HepG2 (cell line): ENCODE results near the gene CNTN2. TPM values are rescaled to one million over a fixed set of nuclear protein-coding genes. Genes with fewer than 3 reads are reported as not detected.

Experiments
- ATAC-seq: fragments of 200-7000 bp; cut with Tn5 transposase; 3 replicates; pipeline ENCODE4 v1.9.1; 2020; ENCODE audit warnings: mild to moderate bottlenecking, moderate library complexity
- BruUV-seq: library from RNA; stranded (reverse); fragments of 400-500 nt; replicated peaks from 2 replicates; lab custom pipeline; 2021; lab: Mats Ljungman, UMichigan
- CTCF ChIA-PET: fragments of 300-600 bp; formaldehyde crosslinking; extraction: SDS; loops from one replicate; lab custom pipeline; 2021; ENCODE audit warnings: low total read pairs, inconsistent platforms, low intra/inter-chr PET ratio; lab: Yijun Ruan, JAX
- POLR2A ChIA-PET: fragments of 350-600 bp; sonication (Branson Sonifier 250); formaldehyde crosslinking; loops from one replicate; lab custom pipeline; 2020; ENCODE audit warnings: antibody characterized with exemption, inconsistent platforms; lab: Yijun Ruan, JAX
- DNase-seq: peaks from one replicate; pipeline ENCODE4 v3.0.0-alpha.2; 2015; ENCODE audit warnings: low spot score
- FAIRE-seq: peaks from 3 replicates; lab custom pipeline; 2011; peaks lifted over from hg19 to GRCh38; lab: Jason Lieb, UNC
- H2AFZ ChIP-seq: one replicate; pipeline ENCODE4 v1.6.1; 2011; ENCODE audit warnings: low read length, inconsistent platforms
- H3K27ac ChIP-seq: fragments of 300-600 bp; 3 replicates; pipeline ENCODE4 v1.8.0; 2011; ENCODE audit warnings: mixed run types, mild to moderate bottlenecking, mixed read lengths, low read length, inconsistent platforms; ENCODE audit not compliant: insufficient read depth; ENCODE audit errors: extremely low read length
- H3K27me3 ChIP-seq, 2 experiments: fragments of 200-600 bp in 1 of 2; 2 replicates in 1 of 2; 3 replicates in 1 of 2; pipeline versions ENCODE4 v1.6.0 to v1.8.0; 2011; ENCODE audit warnings: low read length in 2 of 2, mild to moderate bottlenecking in 2 of 2, moderate library complexity in 2 of 2, inconsistent platforms in 1 of 2; ENCODE audit not compliant: insufficient read depth in 2 of 2, control insufficient read depth in 1 of 2
- H3K36me3 ChIP-seq, 2 experiments: fragments of 200-600 bp in 1 of 2; replicated peaks in 1 of 2; 2 replicates in 1 of 2; 3 replicates in 1 of 2; pipeline versions ENCODE4 v1.5.1 to v1.8.0; 2011; ENCODE audit warnings: low read length in 2 of 2, inconsistent platforms in 1 of 2; ENCODE audit not compliant: insufficient read depth in 2 of 2, control insufficient read depth in 1 of 2
- H3K4me1 ChIP-seq: 2 replicates; pipeline ENCODE4 v1.5.1; 2012; ENCODE audit warnings: low read length, inconsistent platforms; ENCODE audit not compliant: insufficient read depth
- H3K4me2 ChIP-seq: 2 replicates; pipeline ENCODE4 v1.6.0; 2011; ENCODE audit warnings: low read depth, low read length, inconsistent platforms
- H3K4me3 ChIP-seq, 3 experiments: fragments of 200-600 bp in 1 of 3; sonication (generic), shearing (Covaris generic) in 1 of 3; replicated peaks in 1 of 3; 2 replicates each; pipeline ENCODE4 v1.5.1; 2011 to 2016; ENCODE audit warnings: low read length in 3 of 3, inconsistent platforms in 2 of 3, low read depth in 2 of 3, mild to moderate bottlenecking in 2 of 3, control low read depth in 1 of 3, mixed read lengths in 1 of 3; ENCODE audit not compliant: insufficient read depth in 1 of 3
- H3K79me2 ChIP-seq: one replicate; pipeline ENCODE4 v1.6.1; 2011; ENCODE audit warnings: low read length, inconsistent platforms; ENCODE audit not compliant: insufficient read depth
- H3K9ac ChIP-seq: 2 replicates; pipeline ENCODE4 v1.6.0; 2011; ENCODE audit warnings: mild to moderate bottlenecking, low read depth, low read length, inconsistent platforms; ENCODE audit not compliant: insufficient read depth
- H3K9me3 ChIP-seq: 2 replicates; pipeline ENCODE4 v1.5.1; 2012; ENCODE audit warnings: mild to moderate bottlenecking, low read length
- H4K20me1 ChIP-seq: 2 replicates; pipeline ENCODE4 v1.6.0; 2011; ENCODE audit warnings: inconsistent platforms, mild to moderate bottlenecking, low read length, moderate library complexity; ENCODE audit not compliant: insufficient read depth
- GMEB1 ChIP-seq: sonication (generic); formaldehyde crosslinking; IDR thresholded peaks from 2 replicates; pipeline ENCODE4 v1.5.1; 2020; ENCODE audit warnings: missing genetic modification reagents, mild to moderate bottlenecking, borderline replicate concordance
- GPN1 ChIP-seq: sonication (generic); formaldehyde crosslinking; IDR thresholded peaks from 2 replicates; pipeline ENCODE4 v1.5.1; 2020; ENCODE audit warnings: missing genetic modification reagents, borderline replicate concordance
- IRF9 ChIP-seq: sonication (generic); formaldehyde crosslinking; IDR thresholded peaks from 2 replicates; pipeline ENCODE4 v1.8.0; 2022; ENCODE audit warnings: missing genetic modification reagents, mild to moderate bottlenecking, borderline replicate concordance
- KDM1A ChIP-seq: IDR thresholded peaks from 2 replicates; pipeline ENCODE4 v1.6.1; 2016; ENCODE audit warnings: missing compliant biosample characterization
- SETDB1 ChIP-seq: sonication (generic); formaldehyde crosslinking; IDR thresholded peaks from 2 replicates; pipeline ENCODE4 v1.5.1; 2020; ENCODE audit warnings: missing genetic modification reagents, mild to moderate bottlenecking, borderline replicate concordance
- ZBTB42 ChIP-seq: sonication (generic); formaldehyde crosslinking; IDR thresholded peaks from 2 replicates; pipeline ENCODE4 v1.5.0; 2020; ENCODE audit warnings: mild to moderate bottlenecking, missing genetic modification reagents
- ZFP91 ChIP-seq: sonication (generic); formaldehyde crosslinking; IDR thresholded peaks from 2 replicates; pipeline ENCODE4 v1.9.0; 2022; ENCODE audit warnings: missing genetic modification reagents, mild to moderate bottlenecking, borderline replicate concordance
- ZNF768 ChIP-seq: sonication (generic); formaldehyde crosslinking; IDR thresholded peaks from 2 replicates; pipeline ENCODE4 v1.4.0; 2020; ENCODE audit warnings: missing genetic modification reagents
- WGBS: methylation state at CpG from one replicate; pipeline ENCODE4 v1.1.6; 2017; ENCODE audit warnings: low lambda C conversion rate; 5-methylcytosine and 5-hydroxymethylcytosine counted together
- in situ Hi-C: cut with HindIII; loops from 2 replicates; pipeline ENCODE4 v1.10.0; 2017; ENCODE audit warnings: low pct_unique_long_range_greater_than_20kb; ENCODE audit not compliant: extremely low pct_ligation_motif_present
- intact Hi-C: fragments of 100-400 bp; cut with micrococcal nuclease; formaldehyde crosslinking; loops from one replicate; pipeline ENCODE4 v1.10.0; 2022; ENCODE audit not compliant: unreplicated experiment
- polyA plus RNA-seq, 8 experiments: library from polyadenylated mRNA; depleted of rRNA in 3 of 8; stranded (reverse) in 7 of 8; unstranded in 1 of 8; fragments of >200 nt; fragmentation: Illumina TruSeq in 4 of 8; extraction: Trizol in 4 of 8; gene quantifications; 2 replicates each; pipeline versions ENCODE4 v1.2.1 to v1.2.3, GENCODE V29; 2011 to 2016; ENCODE audit warnings: low read depth in 4 of 8, missing spikeins in 1 of 8, mixed read lengths in 1 of 8; ENCODE audit not compliant: insufficient read depth in 1 of 8
- total RNA-seq, 5 experiments: library from RNA; depleted of rRNA; stranded (reverse); fragments of >200 nt; fragmentation: Illumina TruSeq; extraction: Trizol; gene quantifications; 2 replicates each; pipeline ENCODE4 v1.2.3, GENCODE V29; 2016; ENCODE audit warnings: low read depth in 1 of 5

CNTN2 gene
- total and polyA plus RNA-seq, 2 of the 13 experiments (the other 11 are each of a cell fraction or from before 2014, with no cell fraction given): not detected

GRCh38 chr1:205041001-205041715, 1.9 kb upstream of the CNTN2 start (continued):
- TF ChIP-seq ZFP91 (CRISPR knock-in tag): no peak
- TF ChIP-seq GPN1: no peak
- TF ChIP-seq IRF9 (CRISPR knock-in tag): no peak
- TF ChIP-seq SETDB1 (CRISPR knock-in tag): no peak
- TF ChIP-seq ZBTB42 (CRISPR knock-in tag): no peak
- no peak for TF ChIP-seq KDM1A (CRISPR knock-in tag)
- TF ChIP-seq, all 625 proteins: peak for 0

- no peak for ATAC-seq
- TF ChIP-seq ZNF768 (CRISPR knock-in tag): peak; percentile 87
- no peak for TF ChIP-seq GMEB1 (CRISPR knock-in tag)
- TF ChIP-seq, all 625 proteins: peak for 1
- no peak overlapping the region for H2AFZ ChIP-seq
- BruUV-seq: no TSS peak
- H4K20me1 ChIP-seq: no peaks in the 10 kb centered on the region
- H3K9me3 ChIP-seq: no peaks in the 10 kb centered on the region
- H3K4me2 ChIP-seq: no peak overlapping the region
- H3K4me3 ChIP-seq: no peak overlapping the region
- ChIA-PET POLR2A (no interaction called here), CTCF (no interaction called here)
- in situ Hi-C loops (no loop called here), intact Hi-C loops (no loop called here)
- 25% methylated on average over 8 of the region's 16 CpGs for WGBS
- no peak overlapping the region for H3K27ac ChIP-seq
- DNase-seq (no peak), FAIRE-seq (no peak)
- no peak overlapping the region for H3K9ac ChIP-seq
- H3K27me3 ChIP-seq: peaks cover 1 to 34% of the 10 kb centered on the region in 2 experiments; a peak in 3 of 5 replicates
- H3K36me3 ChIP-seq: no peaks in the 10 kb centered on the region
- H3K4me1 ChIP-seq: 0 out of 2 replicates have a peak, but pooled peaks cover 11% of the 10 kb centered on the region
- no peaks in the 10 kb centered on the region for H3K79me2 ChIP-seq
Measured at GRCh38 chr1:205041998-205042910, 758 bp upstream of the CNTN2 start.
